Measurements from ENCODE around the gene PRRT1. TPM values are rescaled to one million over a fixed set of nuclear protein-coding genes. Genes with fewer than 3 reads are reported as not detected.
A peak's percentile ranks its signal among the peaks of the same experiment; 100 is the strongest.

The PRRT1 gene
- total RNA-seq, 1 donor from 2014 or later = 2.9 TPM

GRCh38 chr6:32128751-32129296 is 22.9 kb downstream of the PRRT1 start:
- peaks cover 1% of the 10 kb centered on the region for H3K27me3 Mint-ChIP-seq
- H3K9me3 Mint-ChIP-seq (ENCODE audit: low read depth) = no peaks in the 10 kb centered on the region
- H3K27ac Mint-ChIP-seq = peak overlapping the region; percentile 99
- TF ChIP-seq CTCF (IDR thresholded peaks at IDR 0.05; ENCODE audit: unreplicated experiment) = no peak
- peaks cover 27% of the 10 kb centered on the region for H3K4me1 Mint-ChIP-seq (ENCODE audit: low read depth)
- peaks cover 9% of the 10 kb centered on the region for H3K36me3 Mint-ChIP-seq (ENCODE audit: insufficient read depth)
- H3K4me3 Mint-ChIP-seq (ENCODE audit: low read depth) = peak overlapping the region; percentile 100
- DNase-seq (ENCODE audit: low spot score, unreplicated experiment) = no peak

- no peaks in the 10 kb centered on the region for H3K9me3 Mint-ChIP-seq (ENCODE audit: low read depth)
- H3K27ac Mint-ChIP-seq = peak within 1 kb of the TSS; percentile 99
- peaks cover 13% of the 10 kb centered on the region for H3K36me3 Mint-ChIP-seq (ENCODE audit: insufficient read depth)
- H3K4me1 Mint-ChIP-seq (ENCODE audit: low read depth) = peaks cover 27% of the 10 kb centered on the region
- peak within 1 kb of the TSS; percentile 100 for H3K4me3 Mint-ChIP-seq (ENCODE audit: low read depth)
- DNase-seq (ENCODE audit: low spot score, unreplicated experiment) = peak; percentile 86
- no peaks in the 10 kb centered on the region for H3K27me3 Mint-ChIP-seq
- TF ChIP-seq CTCF (IDR thresholded peaks at IDR 0.05; ENCODE audit: unreplicated experiment) = no peak
Observed at GRCh38 chr6:32127717-32128592, 23.8 kb downstream of the PRRT1 start, which contains the start of gene ATF6B. TSS of gene ATF6B (minus strand) at chr6:32128246. CDS start at chr6:32128207, 39 bp downstream.

GRCh38 chr6:32127409-32127716 is 24.4 kb downstream of the PRRT1 start:
- DNase-seq (ENCODE audit: low spot score, unreplicated experiment) = no peak
- Mint-ChIP-seq H3K27ac (peak overlapping the region; percentile 99), H3K27me3 (no peaks in the 10 kb centered on the region), H3K4me1 (ENCODE audit: low read depth) (peaks cover 27% of the 10 kb centered on the region), H3K9me3 (ENCODE audit: low read depth) (no peaks in the 10 kb centered on the region), H3K36me3 (ENCODE audit: insufficient read depth) (peaks cover 16% of the 10 kb centered on the region), H3K4me3 (ENCODE audit: low read depth) (peak overlapping the region; percentile 100)
- no peak for TF ChIP-seq CTCF (IDR thresholded peaks at IDR 0.05; ENCODE audit: unreplicated experiment)

GRCh38 chr6:32126880-32127279 is 24.9 kb downstream of the PRRT1 start:
- H3K9me3 Mint-ChIP-seq (ENCODE audit: low read depth) = no peaks in the 10 kb centered on the region
- peaks cover 27% of the 10 kb centered on the region for H3K4me1 Mint-ChIP-seq (ENCODE audit: low read depth)
- H3K4me3 Mint-ChIP-seq (ENCODE audit: low read depth) = peak overlapping the region; percentile 100
- TF ChIP-seq CTCF (IDR thresholded peaks at IDR 0.05; ENCODE audit: unreplicated experiment) = no peak
- no peak for DNase-seq (ENCODE audit: low spot score, unreplicated experiment)
- H3K36me3 Mint-ChIP-seq (ENCODE audit: insufficient read depth) = peaks cover 19% of the 10 kb centered on the region
- H3K27me3 Mint-ChIP-seq = no peaks in the 10 kb centered on the region
- peak overlapping the region; percentile 99 for H3K27ac Mint-ChIP-seq

- no peak overlapping the region for H3K27ac Mint-ChIP-seq
- no peak for TF ChIP-seq CTCF (IDR thresholded peaks at IDR 0.05; ENCODE audit: unreplicated experiment)
- no peak for DNase-seq (ENCODE audit: low spot score, unreplicated experiment)
- no peaks in the 10 kb centered on the region for H3K27me3 Mint-ChIP-seq
- no peaks in the 10 kb centered on the region for H3K9me3 Mint-ChIP-seq (ENCODE audit: low read depth)
- H3K4me3 Mint-ChIP-seq (ENCODE audit: low read depth) = no peak overlapping the region
- peaks cover 28% of the 10 kb centered on the region for H3K4me1 Mint-ChIP-seq (ENCODE audit: low read depth)
- H3K36me3 Mint-ChIP-seq (ENCODE audit: insufficient read depth) = peaks cover 33% of the 10 kb centered on the region
Observed at GRCh38 chr6:32123681-32124080, 28.1 kb downstream of the PRRT1 start.
